Measurements from ENCODE around the gene LSAMP. TPM values are rescaled to one million over a fixed set of nuclear protein-coding genes. Genes with fewer than 3 reads are reported as not detected.

LSAMP gene
- total RNA-seq, 1 donor from 2014 or later, result 0.11 TPM

DNA sequence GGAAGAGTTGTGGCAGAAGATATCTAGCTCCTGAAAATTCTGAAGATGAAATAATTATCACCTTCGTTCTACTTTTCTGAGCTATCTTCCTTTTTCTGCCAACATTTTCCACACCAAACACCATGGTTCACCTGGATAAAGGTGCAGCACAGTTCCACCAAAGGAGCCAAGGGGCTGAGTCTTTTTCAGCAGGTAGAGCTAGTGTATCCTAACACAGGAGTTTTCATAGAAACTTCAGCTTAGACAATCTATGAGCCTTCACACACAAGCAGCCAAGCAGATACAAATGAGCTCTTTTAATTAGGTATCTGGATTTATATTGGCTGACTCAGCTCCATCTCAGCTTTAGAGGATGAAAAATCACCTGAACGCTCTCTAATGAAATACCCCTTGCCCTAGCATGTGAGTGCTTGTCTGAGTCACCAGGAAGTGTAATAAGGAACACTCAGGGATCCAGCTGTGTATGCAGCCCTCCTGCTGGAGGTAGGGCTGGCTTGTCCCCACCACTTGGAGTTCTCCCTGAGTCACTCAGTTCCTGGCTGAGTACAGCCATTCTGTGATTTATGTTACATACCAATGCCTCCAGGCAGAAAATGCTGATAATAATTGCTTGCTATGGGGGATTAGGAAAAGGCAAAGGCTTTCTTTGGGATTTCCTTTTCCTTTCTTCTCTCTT, 385.7 kb downstream of the LSAMP start:
- TF ChIP-seq, protein P1, sequence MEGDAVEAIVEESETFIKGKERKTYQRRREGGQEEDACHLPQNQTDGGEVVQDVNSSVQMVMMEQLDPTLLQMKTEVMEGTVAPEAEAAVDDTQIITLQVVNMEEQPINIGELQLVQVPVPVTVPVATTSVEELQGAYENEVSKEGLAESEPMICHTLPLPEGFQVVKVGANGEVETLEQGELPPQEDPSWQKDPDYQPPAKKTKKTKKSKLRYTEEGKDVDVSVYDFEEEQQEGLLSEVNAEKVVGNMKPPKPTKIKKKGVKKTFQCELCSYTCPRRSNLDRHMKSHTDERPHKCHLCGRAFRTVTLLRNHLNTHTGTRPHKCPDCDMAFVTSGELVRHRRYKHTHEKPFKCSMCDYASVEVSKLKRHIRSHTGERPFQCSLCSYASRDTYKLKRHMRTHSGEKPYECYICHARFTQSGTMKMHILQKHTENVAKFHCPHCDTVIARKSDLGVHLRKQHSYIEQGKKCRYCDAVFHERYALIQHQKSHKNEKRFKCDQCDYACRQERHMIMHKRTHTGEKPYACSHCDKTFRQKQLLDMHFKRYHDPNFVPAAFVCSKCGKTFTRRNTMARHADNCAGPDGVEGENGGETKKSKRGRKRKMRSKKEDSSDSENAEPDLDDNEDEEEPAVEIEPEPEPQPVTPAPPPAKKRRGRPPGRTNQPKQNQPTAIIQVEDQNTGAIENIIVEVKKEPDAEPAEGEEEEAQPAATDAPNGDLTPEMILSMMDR (IDR thresholded peaks at IDR 0.05), result no peak
- no peaks in the 10 kb centered on the region for H3K36me3 ChIP-seq
- no peak overlapping the region for H3K4me3 ChIP-seq
- H3K9me3 ChIP-seq, result no peaks in the 10 kb centered on the region
- no peaks in the 10 kb centered on the region for H3K4me1 ChIP-seq
- no peak for DNase-seq (ENCODE audit: low spot score in 2 of 2)
- intact Hi-C loops (cut with DNase I), result no loop called here
- no peaks in the 10 kb centered on the region for H3K27me3 ChIP-seq
- no peak overlapping the region for H3K27ac ChIP-seq

DNA sequence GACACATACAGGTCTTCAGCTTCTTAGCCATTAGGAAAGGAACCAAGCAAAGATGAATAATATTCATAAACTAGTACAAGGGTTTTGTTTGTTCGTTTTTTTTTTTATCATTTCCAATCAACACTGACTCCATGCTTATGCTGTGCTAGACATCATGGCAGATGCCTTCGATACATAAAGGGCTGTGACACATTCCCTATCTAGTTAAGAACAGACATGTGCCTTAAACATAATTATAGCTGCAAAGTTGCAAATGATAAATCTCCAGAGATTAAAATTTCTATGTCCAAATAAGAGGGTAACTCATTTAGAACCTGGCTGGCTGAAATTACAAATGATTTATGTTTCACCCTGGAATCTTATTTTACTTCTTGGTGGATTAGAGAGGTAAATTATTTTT, 386.4 kb downstream of the LSAMP start:
- TF ChIP-seq, protein P1 (IDR thresholded peaks at IDR 0.05), result no peak
- no peak overlapping the region for H3K27ac ChIP-seq
- intact Hi-C loops (cut with DNase I), result no loop called here
- no peaks in the 10 kb centered on the region for H3K9me3 ChIP-seq
- DNase-seq (ENCODE audit: low spot score in 2 of 2), result no peak
- H3K27me3 ChIP-seq, result no peaks in the 10 kb centered on the region
- H3K36me3 ChIP-seq, result no peaks in the 10 kb centered on the region
- H3K4me1 ChIP-seq, result no peaks in the 10 kb centered on the region
- no peak overlapping the region for H3K4me3 ChIP-seq

DNA sequence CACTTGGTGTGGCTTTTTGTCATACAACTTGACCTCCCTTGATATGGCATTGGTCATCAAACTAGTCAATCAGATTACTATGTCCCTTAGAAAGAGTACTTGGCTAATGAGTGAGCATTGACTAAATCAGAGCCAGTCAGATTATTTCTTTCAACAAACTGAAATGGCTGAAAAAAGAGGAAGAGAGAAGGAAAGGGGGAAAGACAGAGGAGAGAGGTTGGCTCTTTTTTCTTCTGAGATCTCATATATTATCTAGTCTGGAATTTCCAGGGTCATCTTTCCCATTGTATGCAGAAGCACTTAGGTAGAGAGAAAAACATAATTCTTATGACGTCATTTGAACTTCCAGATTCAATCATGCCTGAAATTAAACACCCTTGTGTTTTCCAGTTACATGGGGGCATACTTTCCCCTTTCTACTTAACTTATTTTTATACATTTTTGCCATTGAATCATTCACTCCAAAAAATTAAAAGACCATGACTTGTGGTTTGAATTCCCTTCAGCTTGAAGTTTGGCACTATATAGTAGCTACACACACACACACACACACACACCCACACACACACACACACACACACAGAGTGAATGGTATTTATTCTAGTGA, 387.8 kb downstream of the LSAMP start:
- no peaks in the 10 kb centered on the region for H3K36me3 ChIP-seq
- intact Hi-C loops (cut with DNase I), result no loop called here
- H3K27ac ChIP-seq, result no peak overlapping the region
- TF ChIP-seq, protein P1 (IDR thresholded peaks at IDR 0.05), result no peak
- H3K9me3 ChIP-seq, result no peaks in the 10 kb centered on the region
- no peak overlapping the region for H3K4me3 ChIP-seq
- no peak for DNase-seq (ENCODE audit: low spot score in 2 of 2)
- H3K27me3 ChIP-seq, result no peaks in the 10 kb centered on the region
- no peaks in the 10 kb centered on the region for H3K4me1 ChIP-seq

DNA sequence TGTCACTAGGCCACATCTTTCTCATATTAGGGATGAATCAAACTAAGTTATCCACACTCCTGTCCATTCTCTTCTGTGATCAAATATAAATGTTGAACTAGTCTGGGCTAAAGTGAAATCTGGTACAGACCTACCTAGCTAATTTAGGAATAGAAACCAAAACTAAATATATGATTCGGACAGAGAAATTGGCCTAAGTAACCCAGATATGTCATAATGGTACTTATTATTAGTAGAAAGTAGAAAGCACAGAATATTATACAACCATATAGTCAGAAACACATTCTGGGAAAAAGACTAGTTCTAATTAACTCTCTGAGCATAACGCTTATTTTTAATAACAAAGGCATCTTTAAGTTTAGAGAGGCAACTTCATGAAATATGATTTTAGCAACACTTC, 389.0 kb downstream of the LSAMP start:
- H3K4me3 ChIP-seq, result no peak overlapping the region
- no peaks in the 10 kb centered on the region for H3K27me3 ChIP-seq
- no peak for DNase-seq (ENCODE audit: low spot score in 2 of 2)
- intact Hi-C loops (cut with DNase I), result no loop called here
- TF ChIP-seq, protein P1 (IDR thresholded peaks at IDR 0.05), result no peak
- no peaks in the 10 kb centered on the region for H3K4me1 ChIP-seq
- no peak overlapping the region for H3K27ac ChIP-seq
- no peaks in the 10 kb centered on the region for H3K9me3 ChIP-seq
- H3K36me3 ChIP-seq, result no peaks in the 10 kb centered on the region

DNA sequence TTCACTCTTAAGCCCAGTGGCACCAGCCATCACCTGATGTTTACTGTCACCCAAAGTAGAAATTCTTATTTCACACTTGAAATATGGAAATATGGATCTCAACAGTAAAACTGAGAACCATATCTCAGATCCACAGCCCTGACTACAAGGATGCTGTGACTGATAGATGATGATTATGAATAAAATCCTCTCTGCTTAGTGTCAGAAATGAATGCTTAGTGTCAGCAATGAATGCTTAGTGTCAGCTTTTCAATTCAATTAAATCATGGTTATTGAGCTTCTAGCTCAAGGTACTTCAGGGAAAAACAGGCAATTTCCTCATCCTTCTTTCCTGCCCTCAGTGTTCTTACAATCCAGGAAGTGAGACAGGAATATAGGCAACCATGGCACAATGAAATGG, 392.3 kb downstream of the LSAMP start:
- Histone ChIP-seq H3K27me3 (no peaks in the 10 kb centered on the region), H3K4me3 (no peak overlapping the region), H3K27ac (no peak overlapping the region), H3K9me3 (no peaks in the 10 kb centered on the region), H3K4me1 (no peaks in the 10 kb centered on the region), H3K36me3 (no peaks in the 10 kb centered on the region)
- TF ChIP-seq, protein P1 (IDR thresholded peaks at IDR 0.05), result no peak
- no peak for DNase-seq (ENCODE audit: low spot score in 2 of 2)
- intact Hi-C loops (cut with DNase I), result no loop called here

Measured in ascending aorta (tissue), 2 donors.